HCT116 (cell line): ENCODE measurements around the gene DPYSL5.

ENCODE experiments used
- EZH2 ChIP-seq: fragments of 200-600 bp; sonication (generic); IDR thresholded peaks from 2 replicates; pipeline ENCODE4 v1.6.1; 2017; ENCODE audit warnings: antibody characterized with exemption, mixed run types
- POLR2A ChIP-seq: IDR thresholded peaks from 2 replicates; pipeline ENCODE4 v1.7.0; 2011; ENCODE audit warnings: borderline replicate concordance; ENCODE audit not compliant: insufficient read depth, insufficient read length; ENCODE audit errors: extremely low read depth
- RAD21 ChIP-seq: IDR thresholded peaks from 2 replicates; pipeline ENCODE4 v1.6.1; 2012; ENCODE audit warnings: low read depth, mild to moderate bottlenecking
- TF ChIP-seq, protein P1 (sequence below): IDR thresholded peaks from 2 replicates; pipeline ENCODE4 v1.6.1; 2012
- TF ChIP-seq, protein P2 (sequence below): IDR thresholded peaks from 2 replicates; pipeline ENCODE4 v1.6.1; 2012; ENCODE audit warnings: low read depth
- TF ChIP-seq, protein P3 (sequence below), 3 experiments: fragments of 200-600 bp in 1 of 3; sonication (generic) in 1 of 3; IDR thresholded peaks in 2 of 3; conservative IDR thresholded peaks in 1 of 3; 2 replicates each; pipeline ENCODE4 v1.5.1; 2012 to 2017; ENCODE audit warnings: low read depth in 2 of 3, low read length in 2 of 3, antibody characterized with exemption in 1 of 3, borderline replicate concordance in 1 of 3, control low read depth in 1 of 3, mild to moderate bottlenecking in 1 of 3, mixed read lengths in 1 of 3, mixed run types in 1 of 3, moderate library complexity in 1 of 3; ENCODE audit not compliant: insufficient read depth in 1 of 3
- TF ChIP-seq, protein P4 (sequence below): IDR thresholded peaks from 2 replicates; pipeline ENCODE4 v1.6.1; 2012

DNA sequence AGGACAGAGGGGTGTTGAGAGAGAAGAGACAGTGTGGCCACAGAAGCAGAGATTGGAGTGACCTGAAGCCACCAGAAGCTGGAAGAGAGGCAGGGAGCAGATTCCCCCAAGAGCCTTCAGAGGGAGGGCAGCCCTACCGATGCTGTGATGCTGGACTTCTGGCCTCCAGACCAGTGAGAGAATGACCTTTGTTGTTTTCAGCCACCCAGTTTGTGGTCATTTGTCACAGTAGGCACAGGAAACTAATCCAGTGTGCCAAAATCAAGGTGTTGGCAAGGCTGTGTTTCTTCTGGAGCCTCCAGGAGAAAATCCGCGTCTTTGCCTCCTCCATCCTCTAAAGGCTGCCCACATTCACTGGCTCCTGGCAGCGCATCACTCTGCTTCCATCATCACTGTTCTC lies 137.9 kb downstream of the DPYSL5 start:
- TF ChIP-seq, protein P1, sequence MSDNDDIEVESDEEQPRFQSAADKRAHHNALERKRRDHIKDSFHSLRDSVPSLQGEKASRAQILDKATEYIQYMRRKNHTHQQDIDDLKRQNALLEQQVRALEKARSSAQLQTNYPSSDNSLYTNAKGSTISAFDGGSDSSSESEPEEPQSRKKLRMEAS = no peak
- TF ChIP-seq, protein P2, sequence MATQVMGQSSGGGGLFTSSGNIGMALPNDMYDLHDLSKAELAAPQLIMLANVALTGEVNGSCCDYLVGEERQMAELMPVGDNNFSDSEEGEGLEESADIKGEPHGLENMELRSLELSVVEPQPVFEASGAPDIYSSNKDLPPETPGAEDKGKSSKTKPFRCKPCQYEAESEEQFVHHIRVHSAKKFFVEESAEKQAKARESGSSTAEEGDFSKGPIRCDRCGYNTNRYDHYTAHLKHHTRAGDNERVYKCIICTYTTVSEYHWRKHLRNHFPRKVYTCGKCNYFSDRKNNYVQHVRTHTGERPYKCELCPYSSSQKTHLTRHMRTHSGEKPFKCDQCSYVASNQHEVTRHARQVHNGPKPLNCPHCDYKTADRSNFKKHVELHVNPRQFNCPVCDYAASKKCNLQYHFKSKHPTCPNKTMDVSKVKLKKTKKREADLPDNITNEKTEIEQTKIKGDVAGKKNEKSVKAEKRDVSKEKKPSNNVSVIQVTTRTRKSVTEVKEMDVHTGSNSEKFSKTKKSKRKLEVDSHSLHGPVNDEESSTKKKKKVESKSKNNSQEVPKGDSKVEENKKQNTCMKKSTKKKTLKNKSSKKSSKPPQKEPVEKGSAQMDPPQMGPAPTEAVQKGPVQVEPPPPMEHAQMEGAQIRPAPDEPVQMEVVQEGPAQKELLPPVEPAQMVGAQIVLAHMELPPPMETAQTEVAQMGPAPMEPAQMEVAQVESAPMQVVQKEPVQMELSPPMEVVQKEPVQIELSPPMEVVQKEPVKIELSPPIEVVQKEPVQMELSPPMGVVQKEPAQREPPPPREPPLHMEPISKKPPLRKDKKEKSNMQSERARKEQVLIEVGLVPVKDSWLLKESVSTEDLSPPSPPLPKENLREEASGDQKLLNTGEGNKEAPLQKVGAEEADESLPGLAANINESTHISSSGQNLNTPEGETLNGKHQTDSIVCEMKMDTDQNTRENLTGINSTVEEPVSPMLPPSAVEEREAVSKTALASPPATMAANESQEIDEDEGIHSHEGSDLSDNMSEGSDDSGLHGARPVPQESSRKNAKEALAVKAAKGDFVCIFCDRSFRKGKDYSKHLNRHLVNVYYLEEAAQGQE = no peak
- TF ChIP-seq, protein P3, sequence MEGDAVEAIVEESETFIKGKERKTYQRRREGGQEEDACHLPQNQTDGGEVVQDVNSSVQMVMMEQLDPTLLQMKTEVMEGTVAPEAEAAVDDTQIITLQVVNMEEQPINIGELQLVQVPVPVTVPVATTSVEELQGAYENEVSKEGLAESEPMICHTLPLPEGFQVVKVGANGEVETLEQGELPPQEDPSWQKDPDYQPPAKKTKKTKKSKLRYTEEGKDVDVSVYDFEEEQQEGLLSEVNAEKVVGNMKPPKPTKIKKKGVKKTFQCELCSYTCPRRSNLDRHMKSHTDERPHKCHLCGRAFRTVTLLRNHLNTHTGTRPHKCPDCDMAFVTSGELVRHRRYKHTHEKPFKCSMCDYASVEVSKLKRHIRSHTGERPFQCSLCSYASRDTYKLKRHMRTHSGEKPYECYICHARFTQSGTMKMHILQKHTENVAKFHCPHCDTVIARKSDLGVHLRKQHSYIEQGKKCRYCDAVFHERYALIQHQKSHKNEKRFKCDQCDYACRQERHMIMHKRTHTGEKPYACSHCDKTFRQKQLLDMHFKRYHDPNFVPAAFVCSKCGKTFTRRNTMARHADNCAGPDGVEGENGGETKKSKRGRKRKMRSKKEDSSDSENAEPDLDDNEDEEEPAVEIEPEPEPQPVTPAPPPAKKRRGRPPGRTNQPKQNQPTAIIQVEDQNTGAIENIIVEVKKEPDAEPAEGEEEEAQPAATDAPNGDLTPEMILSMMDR (IDR thresholded peaks at IDR 0.05 in 2 of 3, conservative IDR thresholded peaks at IDR 0.05 in 1 of 3; ENCODE audit: borderline replicate concordance in 1 of 3, insufficient read depth in 1 of 3, low read depth in 2 of 3, low read length in 2 of 3) = no peak
- TF ChIP-seq POLR2A (no peak), EZH2 (no peak), RAD21 (no peak)
- TF ChIP-seq, protein P4, sequence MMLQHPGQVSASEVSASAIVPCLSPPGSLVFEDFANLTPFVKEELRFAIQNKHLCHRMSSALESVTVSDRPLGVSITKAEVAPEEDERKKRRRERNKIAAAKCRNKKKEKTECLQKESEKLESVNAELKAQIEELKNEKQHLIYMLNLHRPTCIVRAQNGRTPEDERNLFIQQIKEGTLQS = no peak
